ENCODE measurements around the gene ZBTB20.

DNA sequence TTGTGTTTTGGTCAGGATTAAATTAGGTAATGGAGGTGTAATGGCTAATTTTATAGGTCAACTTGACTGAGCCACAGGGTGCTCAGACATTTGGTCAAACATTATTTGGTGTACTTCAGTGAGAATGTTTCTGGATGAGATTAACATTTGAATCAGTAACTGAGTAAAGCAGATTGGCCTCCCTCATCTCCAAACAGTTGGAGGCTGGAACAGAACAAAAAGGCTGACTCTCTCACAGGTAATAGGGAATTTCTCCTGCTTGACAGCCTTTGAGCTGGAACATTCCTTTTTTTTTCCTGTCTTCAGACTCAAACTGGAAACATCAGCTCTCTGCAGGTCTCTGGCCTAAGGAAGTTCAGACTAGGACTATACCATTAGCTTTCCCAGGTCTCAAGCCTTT lies 280.7 kb downstream of the ZBTB20 start:
- TF ChIP-seq POLR2A (IDR thresholded peaks at IDR 0.05; ENCODE audit: low read depth) (no peak), POLR2AphosphoS5 (IDR thresholded peaks at IDR 0.05) (no peak)
- TF ChIP-seq, protein P1, sequence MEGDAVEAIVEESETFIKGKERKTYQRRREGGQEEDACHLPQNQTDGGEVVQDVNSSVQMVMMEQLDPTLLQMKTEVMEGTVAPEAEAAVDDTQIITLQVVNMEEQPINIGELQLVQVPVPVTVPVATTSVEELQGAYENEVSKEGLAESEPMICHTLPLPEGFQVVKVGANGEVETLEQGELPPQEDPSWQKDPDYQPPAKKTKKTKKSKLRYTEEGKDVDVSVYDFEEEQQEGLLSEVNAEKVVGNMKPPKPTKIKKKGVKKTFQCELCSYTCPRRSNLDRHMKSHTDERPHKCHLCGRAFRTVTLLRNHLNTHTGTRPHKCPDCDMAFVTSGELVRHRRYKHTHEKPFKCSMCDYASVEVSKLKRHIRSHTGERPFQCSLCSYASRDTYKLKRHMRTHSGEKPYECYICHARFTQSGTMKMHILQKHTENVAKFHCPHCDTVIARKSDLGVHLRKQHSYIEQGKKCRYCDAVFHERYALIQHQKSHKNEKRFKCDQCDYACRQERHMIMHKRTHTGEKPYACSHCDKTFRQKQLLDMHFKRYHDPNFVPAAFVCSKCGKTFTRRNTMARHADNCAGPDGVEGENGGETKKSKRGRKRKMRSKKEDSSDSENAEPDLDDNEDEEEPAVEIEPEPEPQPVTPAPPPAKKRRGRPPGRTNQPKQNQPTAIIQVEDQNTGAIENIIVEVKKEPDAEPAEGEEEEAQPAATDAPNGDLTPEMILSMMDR (IDR thresholded peaks at IDR 0.05) = no peak

All from esophagus muscularis mucosa (tissue), 3 donors.